Suppressor macrophage (primary cell): ENCODE data around the gene SETDB1.

Source experiments
- DNase-seq, 4 experiments: peaks; one replicate each; pipeline ENCODE4 v3.0.0-alpha.2; 2020 to 2022

The SETDB1 gene

GRCh38 chr1:151005729-151006319 is 79.7 kb downstream of the SETDB1 start:
- DNase-seq, result no peak

DNA sequence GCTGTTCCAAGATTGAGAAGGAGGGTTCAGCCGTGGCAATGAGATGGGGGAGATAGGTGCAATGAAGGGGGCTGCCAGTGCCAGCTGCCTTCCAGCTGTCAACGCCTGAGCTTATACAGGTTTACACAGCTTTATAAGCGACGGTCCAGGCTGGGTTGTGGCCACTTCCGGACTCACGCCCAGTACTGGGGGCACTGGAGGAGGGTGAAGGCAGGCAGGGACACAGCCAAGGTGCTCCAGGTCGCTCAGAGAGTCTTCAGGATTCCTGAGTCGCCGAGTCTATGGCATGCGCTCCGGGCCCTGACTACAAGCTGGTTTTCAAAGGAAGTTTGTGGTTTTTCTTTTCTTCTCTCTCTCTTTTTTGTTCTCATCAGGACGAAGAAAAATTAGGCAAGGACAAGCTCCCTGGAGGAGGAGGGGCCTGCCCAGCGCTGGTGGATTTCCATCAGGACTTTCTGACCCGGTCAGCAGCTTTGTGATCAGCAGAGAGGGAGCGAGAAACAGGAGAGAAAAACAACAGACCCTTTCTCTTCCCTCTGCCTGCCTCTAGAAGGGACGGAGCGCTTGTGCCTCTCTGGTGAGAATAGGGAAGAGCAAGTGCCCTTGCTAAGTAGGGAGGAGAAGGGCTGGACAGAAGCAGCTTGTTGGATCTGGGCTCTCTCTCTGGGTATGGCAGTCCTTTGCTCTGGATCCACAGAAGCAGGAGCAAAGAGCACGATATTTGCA is 80.3 kb downstream of the SETDB1 start, which contains the start of gene MINDY1:
Gene MINDY1 (minus strand): TSS at position 576 of the 726 bp plus-strand sequence. CDS start 4,285 bp downstream, outside the sequence.
- DNase-seq, result peak; percentile 72 to 84 (median 83)

- no peak for DNase-seq
Observed at GRCh38 chr1:151007853-151008243, 81.7 kb downstream of the SETDB1 start.

GRCh38 chr1:151008244-151009205 is 82.4 kb downstream of the SETDB1 start, which contains the start of gene PRUNE1:
Gene PRUNE1, plus strand, starts transcription at chr1:151008449. Its CDS starts 184 bp downstream, at chr1:151008633.
- peak; percentile 99 to 100 (median 100) for DNase-seq

DNA sequence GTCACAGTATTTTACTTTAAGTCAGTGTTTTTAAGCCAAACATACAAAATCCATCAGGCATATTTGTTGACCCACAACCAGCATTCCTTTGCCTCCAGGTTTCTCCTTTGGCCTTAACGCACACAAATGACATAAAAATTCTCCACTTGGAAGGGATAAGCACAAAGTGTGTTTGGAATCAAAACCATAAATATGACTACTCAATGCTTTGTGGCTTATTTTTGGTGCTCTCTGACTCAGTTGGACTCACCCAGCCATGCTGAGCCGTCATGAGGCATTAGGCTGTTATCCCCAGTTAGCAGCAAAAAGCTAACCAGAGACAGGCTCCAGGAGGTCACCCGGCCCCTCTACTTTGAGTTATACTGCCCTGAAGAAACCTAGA is 83.0 kb downstream of the SETDB1 start:
- no peak for DNase-seq

DNA sequence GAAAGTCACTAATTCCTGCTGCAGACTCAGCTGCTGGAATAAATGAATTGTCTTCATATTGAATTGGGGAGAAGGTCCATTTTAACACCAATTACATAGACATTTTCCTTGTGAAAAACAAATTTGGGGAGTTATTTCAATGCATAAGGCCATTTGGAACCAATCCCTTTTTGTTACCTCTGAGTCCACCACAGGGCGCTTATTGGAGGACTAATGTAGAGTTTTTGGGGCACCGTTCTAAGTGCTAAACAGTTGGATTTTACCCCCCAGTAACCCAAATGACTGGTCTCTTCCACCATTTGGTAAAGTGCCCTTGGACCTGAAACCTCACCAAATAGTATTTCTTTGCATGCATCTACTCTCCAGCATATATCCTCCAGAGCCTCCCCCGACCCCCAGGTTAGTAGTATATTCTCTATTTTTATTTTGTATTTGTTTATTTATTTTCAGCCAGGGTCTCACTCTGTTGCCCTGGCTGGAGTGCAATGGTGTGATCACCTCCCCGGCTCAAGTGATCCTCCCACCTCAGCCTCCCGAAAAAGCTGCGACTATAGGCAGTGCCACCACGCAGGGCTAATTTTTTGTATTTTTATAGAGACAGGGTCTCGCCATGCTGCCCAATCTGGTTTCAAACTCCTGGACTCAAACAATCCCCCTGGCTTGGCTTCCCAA is 83.6 kb downstream of the SETDB1 start:
- DNase-seq, result no peak

DNA sequence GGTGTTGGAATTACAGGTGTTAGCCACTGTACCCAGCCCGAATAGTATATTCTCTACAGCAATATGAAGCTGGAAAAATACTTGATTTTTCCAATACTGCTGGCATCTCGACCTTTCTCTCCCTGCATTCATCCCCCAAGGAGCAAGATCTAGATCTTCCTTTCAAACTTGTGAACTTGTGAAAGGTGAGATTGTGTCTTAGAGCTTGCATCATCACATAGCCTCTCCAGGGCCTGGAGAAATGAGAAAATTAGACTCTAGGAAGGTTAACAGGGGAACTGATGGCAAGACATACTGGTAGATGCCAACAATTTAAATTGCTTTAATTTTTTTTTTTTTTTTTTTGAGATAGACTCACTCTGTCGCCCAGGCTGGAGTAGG is 84.2 kb downstream of the SETDB1 start:
- DNase-seq, result no peak

DNA sequence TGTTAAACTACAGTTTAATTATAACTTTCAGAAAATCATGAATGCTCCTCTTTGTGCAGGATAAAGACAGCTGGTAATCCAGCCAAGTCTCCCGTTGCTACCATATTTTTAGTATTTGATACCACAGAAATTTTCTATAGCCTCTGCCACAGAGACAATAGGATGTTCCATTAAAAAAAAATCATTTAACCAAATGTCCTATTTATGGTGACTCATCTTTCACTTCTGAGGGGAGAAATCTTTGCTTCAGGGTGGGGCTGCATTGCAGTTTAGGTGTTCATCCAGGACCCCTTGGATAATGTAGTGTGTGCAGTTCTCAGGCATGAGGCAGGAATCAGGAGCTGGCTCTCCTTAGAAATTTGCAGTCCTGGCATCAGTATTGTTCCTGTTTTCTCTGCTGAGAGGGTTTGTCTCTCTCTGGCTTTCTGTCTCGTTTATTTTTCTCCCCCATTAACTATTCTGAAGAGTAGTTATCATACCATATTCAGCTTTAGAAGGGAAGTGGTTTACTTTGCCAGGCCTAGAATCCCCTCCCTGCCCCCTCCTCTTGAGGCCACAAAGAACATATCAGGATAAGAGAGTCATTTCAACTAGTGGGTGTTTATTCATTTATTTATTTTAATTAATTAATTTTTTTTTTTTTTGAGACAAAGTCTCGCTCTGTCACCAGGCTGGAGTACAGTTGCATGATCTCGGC is 85.1 kb downstream of the SETDB1 start:
- peak in 2 of 4 experiments; percentile 23 to 33 for DNase-seq

DNA sequence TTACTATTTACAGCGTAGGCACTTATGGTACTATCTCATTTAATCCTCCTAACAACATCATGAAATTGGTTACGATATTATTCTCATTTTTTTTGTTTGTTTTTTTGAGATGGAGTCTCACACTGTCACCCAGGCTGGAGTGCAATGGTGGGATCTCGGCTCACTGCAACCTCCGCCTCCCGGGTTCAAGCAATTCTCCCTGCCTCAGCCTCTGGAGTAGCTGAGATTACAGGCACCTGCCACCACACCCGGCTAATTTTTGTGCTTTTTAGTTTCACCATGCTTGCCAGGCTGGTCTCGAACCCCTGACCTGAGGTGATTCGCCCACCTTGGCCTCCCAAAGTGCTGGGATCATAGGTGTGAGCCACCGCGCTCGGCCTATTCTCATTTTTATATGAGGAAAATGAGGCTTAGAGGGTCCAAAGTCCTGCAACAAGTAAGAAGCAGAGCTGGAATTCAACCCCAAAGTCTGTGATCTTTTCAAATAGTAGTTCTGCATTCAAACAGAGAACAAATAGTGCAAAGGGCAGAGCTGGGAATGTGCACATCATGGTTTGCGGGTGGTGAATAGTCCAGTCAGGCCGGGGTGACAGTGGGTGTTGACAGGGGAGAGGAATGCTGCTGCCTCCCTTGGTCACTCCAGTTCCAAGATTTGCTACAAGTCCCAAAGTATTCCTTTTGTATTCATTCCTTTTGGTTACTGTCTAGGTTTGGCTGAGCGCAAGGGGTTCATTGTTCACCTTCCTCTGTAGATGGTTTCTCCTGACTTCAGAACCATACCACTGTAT is 86.7 kb downstream of the SETDB1 start:
- DNase-seq, result no peak

- no peak for DNase-seq
Observed at GRCh38 chr1:151013518-151013917, 87.4 kb downstream of the SETDB1 start.
